Smooth muscle cell (in vitro differentiated cells): ENCODE measurements around the gene MLYCD. TPM values are rescaled to one million over a fixed set of nuclear protein-coding genes. Genes with fewer than 3 reads are reported as not detected.

Experiments
- DNase-seq: peaks from one replicate; lab custom pipeline; 2025; ENCODE audit not compliant: unreplicated experiment; lab: John Stamatoyannopoulos, UW
- H2AFZ ChIP-seq: fragments of 200-600 bp; sonication (generic); 2 replicates; pipeline ENCODE4 v1.6.0; 2016; ENCODE audit warnings: antibody characterized with exemption, low read depth, mild to moderate bottlenecking
- H3F3A ChIP-seq: fragments of 200-600 bp; sonication (generic); 2 replicates; pipeline ENCODE4 v1.6.0; 2017; ENCODE audit warnings: antibody characterized with exemption, low read depth
- H3K27ac ChIP-seq: fragments of 200-600 bp; sonication (generic); 2 replicates; pipeline ENCODE4 v1.5.1; 2016; ENCODE audit warnings: low read depth, mild to moderate bottlenecking
- H3K27me3 ChIP-seq: fragments of 200-600 bp; sonication (generic); 2 replicates; pipeline ENCODE4 v1.6.1; 2016; ENCODE audit warnings: low read depth, mild to moderate bottlenecking
- H3K36me3 ChIP-seq: fragments of 200-600 bp; sonication (generic); 2 replicates; pipeline ENCODE4 v1.5.1; 2016; ENCODE audit warnings: low read depth
- H3K4me1 ChIP-seq: fragments of 200-600 bp; sonication (generic); 2 replicates; pipeline ENCODE4 v1.5.1; 2016; ENCODE audit warnings: low read depth
- H3K4me2 ChIP-seq: fragments of 200-600 bp; sonication (generic); 2 replicates; pipeline ENCODE4 v1.6.0; 2016; ENCODE audit warnings: mild to moderate bottlenecking
- H3K4me3 ChIP-seq: fragments of 200-600 bp; sonication (generic); 2 replicates; pipeline ENCODE4 v1.5.1; 2016; ENCODE audit warnings: mild to moderate bottlenecking
- H3K79me2 ChIP-seq: fragments of 200-600 bp; sonication (generic); 2 replicates; pipeline ENCODE4 v1.6.0; 2016; ENCODE audit warnings: low read depth, mild to moderate bottlenecking
- H3K9ac ChIP-seq: fragments of 200-600 bp; sonication (generic); 2 replicates; pipeline ENCODE4 v1.6.0; 2016; ENCODE audit warnings: low read depth
- H3K9me3 ChIP-seq: fragments of 200-600 bp; sonication (generic); replicated peaks from 2 replicates; pipeline ENCODE4 v1.5.1; 2016; ENCODE audit warnings: low read depth
- H4K20me1 ChIP-seq: fragments of 200-600 bp; sonication (generic); 2 replicates; pipeline ENCODE4 v1.6.0; 2016; ENCODE audit warnings: low read depth
- WGBS: methylation state at CpG from one replicate; pipeline ENCODE4 v1.1.7; 2016; ENCODE audit warnings: low lambda C conversion rate; 5-methylcytosine and 5-hydroxymethylcytosine counted together
- polyA plus RNA-seq: library from polyadenylated mRNA; unstranded; fragments of >200 nt; fragmentation: Nextera tagmentation; extraction: Ambion mirVana; gene quantifications from 2 replicates; pipeline ENCODE4 v1.2.1, GENCODE V29; 2016
- total RNA-seq: library from RNA; depleted of rRNA; stranded (reverse); fragments of >200 nt; gene quantifications from 2 replicates; pipeline ENCODE4 v1.2.3, GENCODE V29; 2014
- TF ChIP-seq, protein P1 (sequence below): fragments of 200-600 bp; sonication (generic); IDR thresholded peaks from 2 replicates; pipeline ENCODE4 v1.5.1; 2017; ENCODE audit warnings: borderline replicate concordance, mild to moderate bottlenecking, antibody characterized with exemption; ENCODE audit not compliant: insufficient read depth, poor library complexity, severe bottlenecking

The MLYCD gene
- total and polyA plus RNA-seq, 2 experiments from 2014 or later = 1.2 to 1.6 TPM

GRCh38 chr16:83908798-83909197 is 9.9 kb downstream of the MLYCD start:
- Histone ChIP-seq H3K79me2 (no peaks in the 10 kb centered on the region), H3K36me3 (peaks cover 6% of the 10 kb centered on the region), H2AFZ (no peak overlapping the region), H3K9ac (no peak overlapping the region), H3K9me3 (no peaks in the 10 kb centered on the region), H3F3A (peaks cover 4% of the 10 kb centered on the region), H3K27ac (no peak overlapping the region), H3K4me2 (no peak overlapping the region), H4K20me1 (peaks cover 13% of the 10 kb centered on the region), H3K4me3 (no peak overlapping the region), H3K4me1 (peaks cover 10% of the 10 kb centered on the region), H3K27me3 (no peaks in the 10 kb centered on the region)
- no peak for DNase-seq
- TF ChIP-seq, protein P1, sequence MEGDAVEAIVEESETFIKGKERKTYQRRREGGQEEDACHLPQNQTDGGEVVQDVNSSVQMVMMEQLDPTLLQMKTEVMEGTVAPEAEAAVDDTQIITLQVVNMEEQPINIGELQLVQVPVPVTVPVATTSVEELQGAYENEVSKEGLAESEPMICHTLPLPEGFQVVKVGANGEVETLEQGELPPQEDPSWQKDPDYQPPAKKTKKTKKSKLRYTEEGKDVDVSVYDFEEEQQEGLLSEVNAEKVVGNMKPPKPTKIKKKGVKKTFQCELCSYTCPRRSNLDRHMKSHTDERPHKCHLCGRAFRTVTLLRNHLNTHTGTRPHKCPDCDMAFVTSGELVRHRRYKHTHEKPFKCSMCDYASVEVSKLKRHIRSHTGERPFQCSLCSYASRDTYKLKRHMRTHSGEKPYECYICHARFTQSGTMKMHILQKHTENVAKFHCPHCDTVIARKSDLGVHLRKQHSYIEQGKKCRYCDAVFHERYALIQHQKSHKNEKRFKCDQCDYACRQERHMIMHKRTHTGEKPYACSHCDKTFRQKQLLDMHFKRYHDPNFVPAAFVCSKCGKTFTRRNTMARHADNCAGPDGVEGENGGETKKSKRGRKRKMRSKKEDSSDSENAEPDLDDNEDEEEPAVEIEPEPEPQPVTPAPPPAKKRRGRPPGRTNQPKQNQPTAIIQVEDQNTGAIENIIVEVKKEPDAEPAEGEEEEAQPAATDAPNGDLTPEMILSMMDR = no peak
- 95% methylated on average over 2 of the region's 2 CpGs for WGBS

DNA sequence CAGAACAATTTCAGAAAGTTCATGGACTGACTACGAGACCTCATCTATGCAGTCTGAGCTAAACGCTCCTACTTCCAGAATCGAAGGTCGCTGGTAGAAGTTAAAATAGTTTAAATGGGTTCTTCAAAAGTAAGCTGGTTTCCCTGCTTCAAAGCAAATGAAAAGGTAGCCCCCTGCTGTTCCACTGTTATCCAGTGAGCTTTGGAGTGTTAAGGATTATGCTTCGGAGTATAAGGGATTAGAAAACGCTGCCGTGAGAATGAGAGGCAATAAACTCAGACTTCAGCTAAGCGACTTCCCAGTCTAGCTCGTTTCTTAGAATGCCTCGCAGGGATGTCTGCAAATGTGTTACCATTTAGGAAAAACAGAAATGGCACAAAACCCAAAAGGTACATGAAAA is 12.4 kb downstream of the MLYCD start:
- WGBS = 78% methylated on average over 10 of the region's 10 CpGs
- TF ChIP-seq, protein P1 = no peak
- DNase-seq = no peak
- Histone ChIP-seq H3K4me3 (no peak overlapping the region), H3K9ac (no peak overlapping the region), H3K4me2 (no peak overlapping the region), H3K27me3 (no peaks in the 10 kb centered on the region), H4K20me1 (peaks cover 5% of the 10 kb centered on the region), H3K4me1 (peaks cover 10% of the 10 kb centered on the region), H2AFZ (no peak overlapping the region), H3K36me3 (peaks cover 6% of the 10 kb centered on the region), H3K9me3 (no peaks in the 10 kb centered on the region), H3F3A (peaks cover 2% of the 10 kb centered on the region), H3K27ac (no peak overlapping the region), H3K79me2 (no peaks in the 10 kb centered on the region)

- TF ChIP-seq, protein P1 = no peak
- 93% methylated on average over 12 of the region's 12 CpGs for WGBS
- Histone ChIP-seq H3K79me2 (no peaks in the 10 kb centered on the region), H3K9ac (no peak overlapping the region), H3F3A (no peaks in the 10 kb centered on the region), H3K4me1 (peaks cover 10% of the 10 kb centered on the region), H3K4me3 (no peak overlapping the region), H3K9me3 (no peaks in the 10 kb centered on the region), H3K27ac (no peak overlapping the region), H3K4me2 (no peak overlapping the region), H3K36me3 (peaks cover 6% of the 10 kb centered on the region), H3K27me3 (no peaks in the 10 kb centered on the region), H4K20me1 (no peaks in the 10 kb centered on the region), H2AFZ (no peak overlapping the region)
- no peak for DNase-seq
Measured at GRCh38 chr16:83912519-83913244, 13.8 kb downstream of the MLYCD start.

- Histone ChIP-seq H3K4me2 (no peak overlapping the region), H2AFZ (no peak overlapping the region)
Measured at GRCh38 chr16:83913245-83913633, 14.3 kb downstream of the MLYCD start.

More at GRCh38 chr16:83913245-83913633, 14.3 kb downstream of the MLYCD start:
- Histone ChIP-seq H3K4me3 (no peak overlapping the region), H3K9ac (no peak overlapping the region), H3K27me3 (no peaks in the 10 kb centered on the region), H3K36me3 (peaks cover 6% of the 10 kb centered on the region), H3F3A (no peaks in the 10 kb centered on the region), H3K27ac (no peak overlapping the region), H4K20me1 (no peaks in the 10 kb centered on the region), H3K9me3 (no peaks in the 10 kb centered on the region), H3K79me2 (no peaks in the 10 kb centered on the region), H3K4me1 (peaks cover 10% of the 10 kb centered on the region)
- 91% methylated on average over 15 of the region's 15 CpGs for WGBS
- TF ChIP-seq, protein P1 = no peak
- no peak for DNase-seq
